GM12872 (cell line): ENCODE data around the gene NPR1.

ENCODE experiments used
- CTCF ChIP-seq: IDR thresholded peaks from 3 replicates; pipeline ENCODE4 v1.5.1; 2011; ENCODE audit warnings: low read depth, mild to moderate bottlenecking, low read length, moderate library complexity; ENCODE audit not compliant: insufficient read depth

The NPR1 gene

DNA sequence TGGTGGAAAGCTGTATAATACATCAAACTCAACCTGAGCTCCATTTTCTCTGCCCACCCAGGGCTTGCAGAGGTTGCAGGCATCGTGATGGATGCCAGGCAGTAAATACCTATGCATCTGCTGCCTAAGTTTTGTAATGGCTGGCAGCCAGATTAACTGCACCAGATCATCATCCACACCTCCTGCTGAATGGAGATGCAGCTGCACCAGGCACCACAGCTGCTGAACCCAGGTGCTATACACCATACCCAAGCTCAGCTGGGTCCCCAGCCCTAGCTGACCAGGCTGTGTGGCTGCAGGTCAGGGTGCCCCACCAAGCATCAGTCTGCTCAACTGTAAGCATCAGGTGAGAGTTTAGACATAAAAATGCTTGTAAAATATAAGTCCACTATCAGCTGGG lies 26.7 kb upstream of the NPR1 start:
- TF ChIP-seq CTCF = no peak

DNA sequence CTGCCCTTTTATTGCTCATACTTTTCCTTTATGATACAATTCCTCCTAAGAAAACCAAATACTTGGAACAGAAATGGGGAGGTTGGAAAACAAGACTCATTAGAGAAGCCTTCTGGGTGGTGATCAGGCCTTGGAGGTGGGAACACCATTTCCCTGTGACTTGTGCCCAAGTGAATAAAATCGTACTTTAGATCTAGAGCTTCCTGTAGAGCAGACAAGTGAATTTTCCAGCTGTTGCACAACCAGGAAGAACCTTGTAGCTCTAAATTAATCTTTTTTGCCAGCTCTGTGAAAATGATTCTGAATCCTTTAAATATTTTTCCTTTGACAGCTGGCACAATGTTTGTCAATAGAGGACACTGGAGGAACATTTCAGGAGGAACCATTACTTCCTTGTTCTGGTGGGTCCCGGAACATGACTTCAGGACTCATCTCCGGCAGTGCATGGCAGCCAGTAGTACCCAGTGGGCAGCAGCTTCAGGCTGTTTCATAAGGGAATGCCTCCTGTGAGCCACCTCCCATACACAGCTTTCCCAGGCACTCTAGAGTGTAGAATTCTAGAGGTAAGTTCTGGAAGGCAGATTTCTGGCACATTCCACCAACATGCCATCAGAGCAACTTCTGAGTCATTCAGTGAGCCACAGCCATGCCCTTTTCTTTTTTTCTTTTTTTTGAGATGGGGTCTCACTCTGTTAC lies 25.5 kb upstream of the NPR1 start:
- TF ChIP-seq CTCF = no peak

DNA sequence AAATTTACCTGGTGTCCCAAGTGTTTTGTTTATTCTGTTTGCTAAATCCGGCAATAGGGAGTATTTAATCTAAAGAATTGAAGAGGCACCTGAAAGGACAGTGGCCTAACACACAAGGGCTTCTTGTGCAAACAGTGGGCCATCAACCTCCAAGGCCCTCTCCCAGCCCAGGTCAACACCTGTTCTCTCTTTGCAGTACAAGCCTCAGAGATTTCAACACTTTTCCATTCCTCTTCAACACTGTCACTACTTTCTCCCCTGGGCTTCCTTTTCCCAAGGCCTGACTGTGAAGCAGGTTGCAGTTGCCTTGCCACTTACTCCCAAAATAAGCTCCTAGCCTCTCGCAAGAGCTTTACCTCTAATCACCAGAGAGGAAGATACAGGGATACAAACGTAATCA lies 23.2 kb upstream of the NPR1 start:
- no peak for TF ChIP-seq CTCF

GRCh38 chr1:153658400-153659174 lies 19.9 kb upstream of the NPR1 start, which contains the start of gene SNAPIN:
Gene SNAPIN (plus strand): TSS chr1:153658703. CDS start chr1:153658744, 41 bp downstream.
- TF ChIP-seq CTCF = no peak

GRCh38 chr1:153659175-153659534 lies 19.3 kb upstream of the NPR1 start:
- no peak for TF ChIP-seq CTCF

- no peak for TF ChIP-seq CTCF
These were observed 18.8 kb upstream of the NPR1 start for GRCh38 chr1:153659656-153660055.

DNA sequence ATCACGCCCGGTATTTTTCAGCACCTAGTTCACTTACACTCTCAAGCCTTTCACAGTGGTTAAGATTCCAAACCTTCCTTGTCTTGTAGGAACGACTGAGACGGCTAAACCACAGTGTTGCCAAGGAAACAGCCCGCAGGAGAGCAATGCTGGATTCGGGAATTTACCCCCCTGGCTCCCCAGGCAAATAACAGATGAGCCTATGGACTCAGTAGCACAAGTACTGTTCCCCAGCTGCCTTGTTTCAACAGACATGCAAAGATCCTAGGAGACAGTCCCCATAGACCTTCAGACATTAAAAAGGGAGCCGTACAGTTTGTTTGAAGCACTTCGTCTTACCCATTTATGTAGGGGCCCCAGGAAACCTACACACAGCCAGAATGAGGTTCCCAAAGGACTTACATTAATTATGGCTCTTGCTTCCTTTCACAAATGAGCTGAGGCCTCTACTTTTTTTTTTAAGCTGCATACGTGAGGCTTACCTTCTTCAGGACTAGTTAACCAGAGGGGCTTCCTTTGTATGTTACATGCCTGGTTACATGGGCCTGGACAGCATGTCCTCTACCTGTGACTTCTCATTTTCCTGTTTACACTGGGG lies 17.3 kb upstream of the NPR1 start:
- TF ChIP-seq CTCF = no peak
